Measurements from ENCODE around the gene SCN10A. TPM values are rescaled to one million over a fixed set of nuclear protein-coding genes. Genes with fewer than 3 reads are reported as not detected.

The SCN10A gene
- total and polyA plus RNA-seq, 7 donors = not detected

DNA sequence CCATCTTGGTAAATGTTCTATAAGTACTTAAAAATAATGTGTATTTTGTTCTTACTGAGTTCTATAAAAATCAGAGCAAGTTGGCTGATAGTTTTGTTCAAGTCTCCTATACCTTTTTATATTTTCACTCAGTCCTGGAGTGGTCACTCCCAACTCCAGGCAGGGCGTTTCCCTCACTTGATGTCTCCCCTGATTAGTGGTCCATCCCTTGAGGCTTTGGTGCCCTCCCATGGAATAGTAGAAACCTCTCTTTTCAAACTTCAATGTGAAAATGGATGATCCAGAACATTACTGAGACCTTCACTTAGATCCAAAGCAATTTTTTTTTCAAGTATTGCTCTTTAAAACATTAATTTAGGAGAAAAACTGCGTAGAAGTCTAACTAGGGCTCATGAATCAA lies 25.0 kb upstream of the SCN10A start:
- Histone ChIP-seq H3K4me1 (no peaks in the 10 kb centered on the region), H3K27me3 (ENCODE audit: insufficient read depth in 3 of 3, low read length in 2 of 3) (no peaks in the 10 kb centered on the region), H3K27ac (no peak overlapping the region), H3K36me3 (ENCODE audit: insufficient read depth in 1 of 2, low read depth in 1 of 2) (no peaks in the 10 kb centered on the region), H3K9me3 (no peaks in the 10 kb centered on the region), H3K4me3 (no peak overlapping the region)
- no peak for DNase-seq
- ATAC-seq = no peak
- TF ChIP-seq, protein P1, sequence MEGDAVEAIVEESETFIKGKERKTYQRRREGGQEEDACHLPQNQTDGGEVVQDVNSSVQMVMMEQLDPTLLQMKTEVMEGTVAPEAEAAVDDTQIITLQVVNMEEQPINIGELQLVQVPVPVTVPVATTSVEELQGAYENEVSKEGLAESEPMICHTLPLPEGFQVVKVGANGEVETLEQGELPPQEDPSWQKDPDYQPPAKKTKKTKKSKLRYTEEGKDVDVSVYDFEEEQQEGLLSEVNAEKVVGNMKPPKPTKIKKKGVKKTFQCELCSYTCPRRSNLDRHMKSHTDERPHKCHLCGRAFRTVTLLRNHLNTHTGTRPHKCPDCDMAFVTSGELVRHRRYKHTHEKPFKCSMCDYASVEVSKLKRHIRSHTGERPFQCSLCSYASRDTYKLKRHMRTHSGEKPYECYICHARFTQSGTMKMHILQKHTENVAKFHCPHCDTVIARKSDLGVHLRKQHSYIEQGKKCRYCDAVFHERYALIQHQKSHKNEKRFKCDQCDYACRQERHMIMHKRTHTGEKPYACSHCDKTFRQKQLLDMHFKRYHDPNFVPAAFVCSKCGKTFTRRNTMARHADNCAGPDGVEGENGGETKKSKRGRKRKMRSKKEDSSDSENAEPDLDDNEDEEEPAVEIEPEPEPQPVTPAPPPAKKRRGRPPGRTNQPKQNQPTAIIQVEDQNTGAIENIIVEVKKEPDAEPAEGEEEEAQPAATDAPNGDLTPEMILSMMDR (IDR thresholded peaks at IDR 0.05) = no peak
- intact Hi-C loops (cut with DNase I) = loop anchor here in 1 of 2 donors (10.0 kb wide), 2 partner anchors 316 to 346 kb away; partner anchors contain the start of gene EXOG
- 45 to 60% (median 60%) methylated on average over 2 of the region's 2 CpGs for WGBS, 3 donors

DNA sequence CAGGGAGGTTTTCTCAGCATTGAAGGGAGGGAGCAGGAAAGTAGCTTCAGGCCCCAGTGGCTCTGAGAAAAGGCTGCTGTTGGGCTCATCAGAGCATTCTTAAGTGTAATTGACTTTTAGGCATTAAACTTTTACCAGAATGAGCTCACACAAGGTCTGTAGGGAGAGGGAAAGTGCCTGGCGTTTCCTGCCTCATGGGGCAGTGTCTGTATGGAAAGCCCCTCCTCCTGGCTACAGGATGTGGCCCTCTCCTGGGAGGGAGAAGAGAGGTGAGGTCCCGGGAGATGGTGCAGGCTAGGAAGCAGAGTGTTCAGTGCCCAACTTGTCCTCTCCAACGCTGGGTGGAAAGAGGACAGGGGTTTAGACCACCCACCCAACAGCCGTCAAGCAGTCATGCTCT lies 21.3 kb upstream of the SCN10A start:
- Histone ChIP-seq H3K27ac (no peak overlapping the region), H3K9me3 (no peaks in the 10 kb centered on the region), H3K4me3 (no peak overlapping the region), H3K4me1 (no peaks in the 10 kb centered on the region), H3K36me3 (ENCODE audit: insufficient read depth in 1 of 2, low read depth in 1 of 2) (no peaks in the 10 kb centered on the region), H3K27me3 (ENCODE audit: insufficient read depth in 3 of 3, low read length in 2 of 3) (no peaks in the 10 kb centered on the region)
- ATAC-seq (no peak), DNase-seq (no peak)
- intact Hi-C loops (cut with DNase I) = no loop called here
- TF ChIP-seq, protein P1 (IDR thresholded peaks at IDR 0.05) = no peak
- 47 to 55% (median 49%) methylated on average over 4 of the region's 4 CpGs for WGBS, 3 donors

DNA sequence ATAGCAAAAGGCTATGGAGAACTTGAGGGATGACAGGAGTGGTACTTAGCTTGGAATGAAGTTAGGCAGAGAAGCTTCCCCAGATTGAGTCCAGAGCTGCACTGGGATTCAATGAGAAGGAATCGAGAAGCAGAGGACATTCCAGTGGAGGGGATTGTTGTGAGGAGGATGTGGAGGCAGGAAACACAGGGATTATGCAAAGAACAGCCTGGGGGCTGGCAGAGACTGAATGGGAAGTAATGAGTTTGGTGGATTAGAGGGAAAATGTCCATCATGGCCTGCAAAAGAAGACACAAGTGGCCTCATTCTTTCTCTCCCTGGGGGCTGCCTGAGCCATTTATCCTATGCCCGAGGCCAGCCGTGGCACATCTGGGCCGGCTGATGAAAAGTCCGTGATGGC lies 20.5 kb upstream of the SCN10A start:
- DNase-seq = no peak
- TF ChIP-seq, protein P1 (IDR thresholded peaks at IDR 0.05) = no peak
- H3K4me1 ChIP-seq = no peaks in the 10 kb centered on the region
- no peaks in the 10 kb centered on the region for H3K36me3 ChIP-seq (ENCODE audit: insufficient read depth in 1 of 2, low read depth in 1 of 2)
- H3K4me3 ChIP-seq = no peak overlapping the region
- WGBS, 3 donors = 60 to 78% (median 62%) methylated on average over 5 of the region's 5 CpGs
- intact Hi-C loops (cut with DNase I) = no loop called here
- no peak for ATAC-seq
- H3K27me3 ChIP-seq (ENCODE audit: insufficient read depth in 3 of 3, low read length in 2 of 3) = no peaks in the 10 kb centered on the region
- H3K27ac ChIP-seq = no peak overlapping the region
- H3K9me3 ChIP-seq = no peaks in the 10 kb centered on the region

DNA sequence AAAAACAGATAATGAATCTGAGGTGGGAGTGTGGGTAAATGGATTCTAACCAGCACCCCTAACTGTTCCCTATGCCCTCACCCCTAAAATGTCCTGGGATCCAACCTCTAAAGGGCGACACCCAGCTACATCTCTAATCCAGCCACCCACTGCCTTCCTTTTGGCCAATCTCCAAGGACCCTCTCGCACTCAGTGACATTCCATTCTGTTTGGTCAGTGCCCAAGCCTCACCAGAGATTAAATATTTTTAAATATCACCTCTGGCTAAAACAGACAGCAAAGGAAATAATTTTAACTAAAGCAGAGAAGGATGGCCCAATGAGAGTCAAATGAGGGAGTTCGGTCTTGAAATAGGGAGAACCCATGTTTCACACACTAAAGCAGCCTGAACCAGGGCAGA lies 19.9 kb upstream of the SCN10A start:
- Histone ChIP-seq H3K4me1 (no peaks in the 10 kb centered on the region), H3K9me3 (no peaks in the 10 kb centered on the region), H3K36me3 (ENCODE audit: insufficient read depth in 1 of 2, low read depth in 1 of 2) (no peaks in the 10 kb centered on the region), H3K27ac (no peak overlapping the region), H3K27me3 (ENCODE audit: insufficient read depth in 3 of 3, low read length in 2 of 3) (no peaks in the 10 kb centered on the region), H3K4me3 (no peak overlapping the region)
- ATAC-seq = no peak
- 72 to 73% (median 73%) methylated on average over 3 of the region's 3 CpGs for WGBS, 3 donors
- no peak for DNase-seq
- intact Hi-C loops (cut with DNase I) = no loop called here
- TF ChIP-seq, protein P1 (IDR thresholded peaks at IDR 0.05) = no peak

DNA sequence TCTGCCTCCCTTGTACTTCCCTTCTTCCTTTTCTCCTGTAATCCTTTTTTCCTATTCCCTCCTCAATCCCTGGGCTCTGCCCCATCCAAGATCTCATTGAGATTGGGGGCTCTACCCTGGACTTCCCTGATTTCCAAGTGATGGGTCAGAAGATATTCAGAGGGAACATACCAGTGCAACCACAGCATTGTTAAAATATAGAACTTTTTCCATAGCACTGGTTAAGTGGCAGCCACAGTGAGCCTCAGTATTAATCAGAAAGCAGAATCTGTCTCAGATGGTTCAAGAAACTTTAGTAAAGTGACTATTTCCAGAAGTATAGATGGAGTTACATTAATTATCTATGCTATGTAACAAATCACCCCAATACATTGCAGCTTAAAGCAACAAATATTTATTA lies 18.7 kb upstream of the SCN10A start:
- H3K4me3 ChIP-seq = no peak overlapping the region
- no peaks in the 10 kb centered on the region for H3K4me1 ChIP-seq
- intact Hi-C loops (cut with DNase I) = no loop called here
- peak overlapping the region; percentile 16 for H3K27ac ChIP-seq
- ATAC-seq = no peak
- no peaks in the 10 kb centered on the region for H3K27me3 ChIP-seq (ENCODE audit: insufficient read depth in 3 of 3, low read length in 2 of 3)
- TF ChIP-seq, protein P1 (IDR thresholded peaks at IDR 0.05) = no peak
- no peak for DNase-seq
- H3K36me3 ChIP-seq (ENCODE audit: insufficient read depth in 1 of 2, low read depth in 1 of 2) = no peaks in the 10 kb centered on the region
- H3K9me3 ChIP-seq = no peaks in the 10 kb centered on the region
